ENCODE results near the gene EPHB6.

Gene EPHB6

GRCh38 chr7:142866361-142867096, 11.7 kb downstream of the EPHB6 start:
- TF ChIP-seq CTCF (IDR thresholded peaks at IDR 0.05; ENCODE audit: low read depth, low read length) = peak; percentile 55
- no peak for DNase-seq (ENCODE audit: extremely low read depth, low read depth)

- no peak for DNase-seq (ENCODE audit: extremely low read depth, low read depth)
- no peak for TF ChIP-seq CTCF (IDR thresholded peaks at IDR 0.05; ENCODE audit: low read depth, low read length)
Observed at GRCh38 chr7:142867097-142867378, 12.2 kb downstream of the EPHB6 start.

- TF ChIP-seq CTCF (IDR thresholded peaks at IDR 0.05; ENCODE audit: low read depth, low read length) = no peak
- DNase-seq (ENCODE audit: extremely low read depth, low read depth) = no peak
Observed at GRCh38 chr7:142867398-142868187, 12.7 kb downstream of the EPHB6 start.

- TF ChIP-seq CTCF (IDR thresholded peaks at IDR 0.05; ENCODE audit: low read depth, low read length) = no peak
- DNase-seq (ENCODE audit: extremely low read depth, low read depth) = no peak
Observed at GRCh38 chr7:142868188-142868985, 13.5 kb downstream of the EPHB6 start.

GRCh38 chr7:142868986-142869415, 14.1 kb downstream of the EPHB6 start:
- no peak for TF ChIP-seq CTCF (IDR thresholded peaks at IDR 0.05; ENCODE audit: low read depth, low read length)
- no peak for DNase-seq (ENCODE audit: extremely low read depth, low read depth)

- no peak for DNase-seq (ENCODE audit: extremely low read depth, low read depth)
- TF ChIP-seq CTCF (IDR thresholded peaks at IDR 0.05; ENCODE audit: low read depth, low read length) = no peak
Observed at GRCh38 chr7:142869434-142869833, 14.6 kb downstream of the EPHB6 start.

GRCh38 chr7:142870147-142870559, 15.3 kb downstream of the EPHB6 start:
- DNase-seq (ENCODE audit: extremely low read depth, low read depth) = no peak
- no peak for TF ChIP-seq CTCF (IDR thresholded peaks at IDR 0.05; ENCODE audit: low read depth, low read length)

All from AG09319 (cell line).